Stimulated activated CD8-positive, alpha-beta memory T cell treated with anti-CD3 and anti-CD28 coated beads, Interleukin-7, amount 100 ng/mL, for 4 hours (primary cell): ENCODE data around the gene MAP2K4.
"Not testable (repeated sequence)": the region's sequence is repeated elsewhere in the genome, so short reads cannot be mapped to it uniquely, and the experiment has no call there.

Source experiments
- DNase-seq, 2 donors: peaks; one replicate each; pipeline ENCODE4 v3.0.0-alpha.2; 2020; ENCODE audit warnings: low read depth in 2 of 2

The MAP2K4 gene

DNA sequence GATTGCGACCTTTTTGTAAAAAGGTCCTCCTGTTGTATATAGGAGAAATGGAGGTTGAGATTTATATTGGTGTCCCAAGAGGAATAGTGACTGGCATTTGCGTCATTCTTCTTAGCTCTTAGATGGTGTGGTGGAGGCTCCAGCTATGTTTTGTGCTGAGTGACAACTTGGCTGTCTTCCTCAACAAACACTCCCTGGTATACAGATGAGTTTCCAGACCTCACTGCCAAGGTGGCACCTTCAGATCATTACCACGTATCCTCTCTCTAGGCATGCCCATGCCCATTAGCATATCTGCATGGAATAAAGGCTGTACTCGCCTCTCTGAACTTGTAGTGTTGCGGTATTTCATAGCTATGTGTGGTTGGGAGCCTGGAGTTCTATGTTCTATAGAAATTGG, 120.0 kb downstream of the MAP2K4 start:
- no peak for DNase-seq

DNA sequence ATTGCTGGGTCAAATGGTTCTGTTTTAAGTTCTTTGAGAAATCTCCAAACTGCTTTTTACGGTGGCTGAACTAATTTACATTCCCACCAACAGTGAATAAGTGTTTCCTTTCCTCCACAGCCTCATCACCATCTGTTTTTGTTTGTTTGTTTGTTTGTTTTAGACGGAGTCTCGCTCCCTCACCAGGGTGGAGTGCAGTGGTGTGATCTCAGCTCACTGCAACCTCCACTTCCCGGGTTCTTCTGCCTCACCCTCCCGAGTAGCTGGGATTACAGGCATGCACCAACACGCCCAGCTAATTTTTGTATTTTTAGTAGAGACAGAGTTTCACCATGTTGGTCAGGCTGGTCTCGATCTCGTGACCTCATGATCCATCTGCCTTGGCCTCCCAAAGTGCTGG, 141.5 kb downstream of the MAP2K4 start:
- DNase-seq = not testable (repeated sequence)

GRCh38 chr17:12164085-12164484, 143.4 kb downstream of the MAP2K4 start:
- no peak for DNase-seq

DNA sequence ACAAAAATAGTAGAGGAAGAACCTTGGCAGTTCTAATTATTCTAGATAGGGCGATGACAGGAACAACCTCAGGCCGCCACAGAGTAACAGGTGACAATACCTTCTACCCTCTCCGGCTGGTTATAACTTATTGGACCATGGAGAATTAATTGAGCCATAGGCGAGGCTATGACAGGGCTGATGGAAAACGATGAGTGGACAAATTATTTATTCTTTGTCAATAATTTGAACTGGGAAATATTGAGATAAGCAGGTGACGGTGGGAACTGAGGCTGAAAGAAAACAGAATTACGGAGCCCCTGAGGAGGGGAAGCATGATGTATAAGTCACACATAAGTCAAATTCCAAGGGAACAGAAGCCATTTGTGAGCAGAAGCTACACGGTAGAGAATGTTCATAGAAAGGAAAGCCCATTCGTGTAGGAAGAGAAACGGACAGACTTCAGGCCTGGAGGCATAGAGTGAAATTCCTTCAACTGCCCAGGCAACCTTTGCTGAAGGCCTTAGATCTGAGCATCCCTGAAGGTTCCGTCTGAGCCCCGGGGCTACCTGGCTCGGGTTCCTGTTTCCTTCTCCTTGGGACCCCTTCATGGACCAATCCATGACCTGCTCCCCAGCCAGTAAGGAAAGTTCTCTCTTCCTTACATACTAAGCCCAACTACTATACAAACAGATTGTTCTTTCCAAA, 158.1 kb downstream of the MAP2K4 start:
- no peak for DNase-seq

DNA sequence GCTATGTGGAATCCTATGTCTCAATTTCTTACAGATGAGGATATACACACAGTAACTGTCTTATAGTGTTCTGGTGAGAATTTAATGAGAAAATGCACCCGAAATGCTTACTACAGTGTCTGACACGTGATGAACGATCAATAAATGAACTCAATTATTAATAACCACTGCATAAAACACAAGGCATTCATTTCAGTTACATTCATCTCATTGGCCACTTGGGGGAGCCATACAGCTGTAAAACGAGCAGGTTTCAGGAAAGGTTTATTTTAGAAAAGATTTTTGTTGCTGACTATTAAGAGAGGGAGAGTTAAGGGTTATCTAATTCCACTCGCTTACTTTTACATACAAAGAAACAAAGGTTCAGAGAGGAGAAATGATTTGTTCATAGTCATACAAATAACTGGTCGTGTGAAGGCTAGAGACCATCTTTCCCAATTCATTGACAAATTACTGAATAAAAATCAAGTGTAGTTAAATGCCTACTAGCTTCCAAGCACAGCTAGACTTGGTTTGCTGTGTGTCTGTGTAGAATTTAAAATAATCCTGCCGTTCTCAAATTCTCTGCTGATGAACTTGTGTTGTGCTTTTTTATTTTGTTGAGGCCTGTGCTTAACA, 160.1 kb downstream of the MAP2K4 start:
- no peak for DNase-seq

DNA sequence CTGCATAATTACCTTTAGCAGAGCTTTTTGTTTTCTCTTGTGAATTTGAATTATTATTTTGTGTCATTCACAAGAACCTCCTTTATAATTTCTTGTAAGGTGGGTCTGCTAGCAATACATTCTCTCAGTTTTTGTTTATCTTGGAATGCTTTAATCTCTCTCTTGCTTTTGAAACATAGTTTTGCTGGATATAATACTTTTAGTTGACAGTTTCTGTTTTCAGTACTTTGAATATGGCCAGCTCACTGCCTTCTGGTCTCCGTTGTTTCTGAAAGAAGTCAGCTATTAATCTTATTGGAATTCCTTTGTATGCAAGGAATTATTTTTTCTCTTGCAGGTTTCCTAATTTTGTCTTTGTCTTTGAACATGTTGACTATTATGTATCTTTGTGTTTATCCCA, 167.0 kb downstream of the MAP2K4 start:
- DNase-seq = no peak

DNA sequence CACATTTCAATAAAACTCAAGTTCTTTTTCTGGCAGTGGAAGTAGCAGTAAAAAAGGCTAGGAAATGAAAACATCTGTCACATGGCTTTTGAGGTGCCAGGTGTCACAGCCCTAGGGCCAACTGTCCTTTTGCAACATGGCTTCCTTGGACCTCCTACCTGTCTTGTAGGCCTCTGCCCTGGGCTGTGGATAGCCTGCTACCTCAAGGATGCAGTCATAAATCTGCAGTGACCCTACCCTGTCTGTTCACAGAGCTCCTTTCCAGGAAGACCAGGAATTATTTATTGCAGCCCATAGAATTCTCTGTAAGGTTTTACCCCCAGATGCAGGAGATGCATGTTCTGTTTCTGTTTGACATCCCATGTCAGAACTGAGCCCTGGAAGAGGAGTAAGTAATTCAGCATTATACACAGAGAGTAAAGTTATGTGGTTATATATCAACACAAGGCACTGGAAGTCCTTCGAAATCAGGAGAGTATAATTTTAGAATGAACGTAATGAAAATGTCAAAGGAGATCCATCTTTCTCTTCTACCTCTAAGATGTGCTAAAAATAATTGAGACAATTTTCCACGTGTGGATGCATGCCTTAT, 172.6 kb downstream of the MAP2K4 start:
- no peak for DNase-seq
